DND-41 (cell line): ENCODE results near the gene SOX8.

Experiments
- ATAC-seq: fragments of 200-7000 bp; cut with Tn5 transposase; 3 replicates; pipeline ENCODE4 v1.9.1; 2021; ENCODE audit warnings: low read depth; ENCODE audit not compliant: insufficient read depth
- DNase-seq: peaks from one replicate; pipeline ENCODE4 v3.0.0-alpha.2; 2020
- H2AFZ ChIP-seq: 2 replicates; pipeline ENCODE4 v1.6.0; 2012; ENCODE audit warnings: low read depth, low read length
- H3K27ac ChIP-seq: 2 replicates; pipeline ENCODE4 v1.5.1; 2012; ENCODE audit warnings: low read length, inconsistent platforms
- H3K27me3 ChIP-seq: fragments of 200-600 bp; sonication (generic); 2 replicates; pipeline ENCODE4 v1.6.0; 2012; ENCODE audit warnings: low read length, mild to moderate bottlenecking, inconsistent platforms; ENCODE audit not compliant: insufficient read depth, poor library complexity
- H3K36me3 ChIP-seq: 2 replicates; pipeline ENCODE4 v1.5.1; 2012; ENCODE audit warnings: low read length, inconsistent platforms; ENCODE audit not compliant: insufficient read depth
- H3K4me1 ChIP-seq: 2 replicates; pipeline ENCODE4 v1.5.1; 2012; ENCODE audit warnings: mild to moderate bottlenecking, low read length; ENCODE audit not compliant: insufficient read depth
- H3K4me2 ChIP-seq: 2 replicates; pipeline ENCODE4 v1.6.0; 2012; ENCODE audit warnings: mild to moderate bottlenecking, moderate library complexity, low read length, inconsistent platforms; ENCODE audit not compliant: insufficient read depth
- H3K4me3 ChIP-seq, 2 experiments: fragments of 200-600 bp in 1 of 2; shearing (Covaris generic) in 1 of 2; 2 replicates each; pipeline ENCODE4 v1.5.1; 2012 to 2016; ENCODE audit warnings: inconsistent platforms in 2 of 2, low read length in 2 of 2, mild to moderate bottlenecking in 2 of 2, low read depth in 1 of 2, moderate library complexity in 1 of 2
- H3K79me2 ChIP-seq: 2 replicates; pipeline ENCODE4 v1.6.0; 2012; ENCODE audit warnings: low read length, inconsistent platforms; ENCODE audit not compliant: insufficient read depth
- H3K9ac ChIP-seq: 2 replicates; pipeline ENCODE4 v1.6.0; 2012; ENCODE audit warnings: low read depth, mild to moderate bottlenecking, inconsistent platforms, low read length, moderate library complexity
- H3K9me3 ChIP-seq: 2 replicates; pipeline ENCODE4 v1.5.1; 2012; ENCODE audit warnings: low read length, moderate library complexity, mild to moderate bottlenecking, inconsistent platforms; ENCODE audit not compliant: insufficient read depth, severe bottlenecking
- H4K20me1 ChIP-seq: 2 replicates; pipeline ENCODE4 v1.6.0; 2012; ENCODE audit warnings: low read length; ENCODE audit not compliant: insufficient read depth
- CTCF ChIP-seq: IDR thresholded peaks from 2 replicates; pipeline ENCODE4 v1.5.1; 2012; ENCODE audit warnings: borderline replicate concordance, low read length, moderate library complexity, mild to moderate bottlenecking; ENCODE audit not compliant: poor library complexity, severe bottlenecking; ENCODE audit errors: extremely low read depth
- EZH2 ChIP-seq: IDR thresholded peaks from 3 replicates; pipeline ENCODE4 v1.6.1; 2012; ENCODE audit warnings: borderline replicate concordance, low read depth, mild to moderate bottlenecking, moderate library complexity, low read length, inconsistent platforms; ENCODE audit not compliant: severe bottlenecking

SOX8 gene

GRCh38 chr16:985646-986400, 4.3 kb downstream of the SOX8 start:
- Histone ChIP-seq H4K20me1 (no peaks in the 10 kb centered on the region), H3K4me2 (no peak overlapping the region), H3K4me3 (no peak overlapping the region), H3K27ac (no peak overlapping the region), H3K27me3 (no peaks in the 10 kb centered on the region), H3K9me3 (no peaks in the 10 kb centered on the region), H2AFZ (no peak overlapping the region), H3K79me2 (no peaks in the 10 kb centered on the region), H3K9ac (no peak overlapping the region), H3K4me1 (no peaks in the 10 kb centered on the region), H3K36me3 (no peaks in the 10 kb centered on the region)
- DNase-seq: no peak
- ATAC-seq: no peak
- TF ChIP-seq CTCF: no peak
- no peak for TF ChIP-seq EZH2

- DNase-seq (no peak), ATAC-seq (no peak)
- Histone ChIP-seq H3K79me2 (no peaks in the 10 kb centered on the region), H3K9me3 (no peaks in the 10 kb centered on the region), H3K27ac (no peak overlapping the region), H3K4me3 (no peak overlapping the region), H3K4me2 (no peak overlapping the region), H2AFZ (no peak overlapping the region), H4K20me1 (no peaks in the 10 kb centered on the region), H3K9ac (no peak overlapping the region), H3K4me1 (no peaks in the 10 kb centered on the region), H3K36me3 (no peaks in the 10 kb centered on the region), H3K27me3 (no peaks in the 10 kb centered on the region)
- TF ChIP-seq EZH2 (no peak), CTCF (no peak)
Observed at GRCh38 chr16:986411-986810, 4.8 kb downstream of the SOX8 start.

- DNase-seq (no peak), ATAC-seq (no peak)
- H3K27me3 ChIP-seq: no peaks in the 10 kb centered on the region
- H3K36me3 ChIP-seq: no peaks in the 10 kb centered on the region
- no peak overlapping the region for H3K4me2 ChIP-seq
- H4K20me1 ChIP-seq: no peaks in the 10 kb centered on the region; the same call in 1 of the 2 replicates
- no peak overlapping the region for H3K4me3 ChIP-seq
- H3K27ac ChIP-seq: no peak overlapping the region
- no peaks in the 10 kb centered on the region for H3K4me1 ChIP-seq
- TF ChIP-seq EZH2 (no peak), CTCF (no peak)
- no peaks in the 10 kb centered on the region for H3K79me2 ChIP-seq
- H3K9ac ChIP-seq: no peak overlapping the region
- no peaks in the 10 kb centered on the region for H3K9me3 ChIP-seq
- no peak overlapping the region for H2AFZ ChIP-seq
Observed at GRCh38 chr16:986925-987582, 5.5 kb downstream of the SOX8 start.
